Activated gamma-delta T cell treated with Interleukin-2 at 50 U/mL for 16 hours (primary cell): ENCODE measurements around the gene NTRK3.
"Not testable (repeated sequence)": the region's sequence is repeated elsewhere in the genome, so short reads cannot be mapped to it uniquely, and the experiment has no call there.

ENCODE experiments used
- DNase-seq: peaks from one replicate; pipeline ENCODE4 v3.0.0-alpha.2; 2020

The NTRK3 gene

GRCh38 chr15:88071141-88071540 lies 185.4 kb downstream of the NTRK3 start:
- no peak for DNase-seq

- no peak for DNase-seq
Measured at GRCh38 chr15:88069561-88069960, 187.0 kb downstream of the NTRK3 start.

GRCh38 chr15:88067331-88067685 lies 189.2 kb downstream of the NTRK3 start:
- no peak for DNase-seq

GRCh38 chr15:88066636-88067330 lies 189.8 kb downstream of the NTRK3 start:
- DNase-seq: no peak

GRCh38 chr15:88061452-88061851 lies 195.1 kb downstream of the NTRK3 start:
- DNase-seq: no peak

- no peak for DNase-seq
Measured at GRCh38 chr15:88060383-88060782, 196.2 kb downstream of the NTRK3 start.

GRCh38 chr15:88057836-88058235 lies 198.7 kb downstream of the NTRK3 start:
- DNase-seq: no peak

- DNase-seq: no peak
Measured at GRCh38 chr15:88049506-88049905, 207.0 kb downstream of the NTRK3 start.

- no peak for DNase-seq
Measured at GRCh38 chr15:88048755-88049154, 207.8 kb downstream of the NTRK3 start.

GRCh38 chr15:88048237-88048636 lies 208.3 kb downstream of the NTRK3 start:
- DNase-seq: no peak

GRCh38 chr15:88046576-88047129 lies 209.9 kb downstream of the NTRK3 start:
- no peak for DNase-seq

- DNase-seq: no peak
Measured at GRCh38 chr15:88043396-88043795, 213.1 kb downstream of the NTRK3 start.

- no peak for DNase-seq
Measured at GRCh38 chr15:88042047-88042446, 214.5 kb downstream of the NTRK3 start.

GRCh38 chr15:88040516-88040915 lies 216.0 kb downstream of the NTRK3 start:
- no peak for DNase-seq

- DNase-seq: no peak
Measured at GRCh38 chr15:88038261-88038660, 218.3 kb downstream of the NTRK3 start.

- no peak for DNase-seq
Measured at GRCh38 chr15:88036154-88036839, 220.2 kb downstream of the NTRK3 start.

- DNase-seq: no peak
Measured at GRCh38 chr15:88035381-88035780, 221.2 kb downstream of the NTRK3 start.

GRCh38 chr15:88033421-88033820 lies 223.1 kb downstream of the NTRK3 start:
- DNase-seq: not testable (repeated sequence)

- no peak for DNase-seq
Measured at GRCh38 chr15:88032787-88033186, 223.8 kb downstream of the NTRK3 start.

GRCh38 chr15:88031461-88031860 lies 225.1 kb downstream of the NTRK3 start:
- DNase-seq: no peak

- DNase-seq: no peak
Measured at GRCh38 chr15:88029696-88030095, 226.8 kb downstream of the NTRK3 start.

- no peak for DNase-seq
Measured at GRCh38 chr15:88028024-88028423, 228.5 kb downstream of the NTRK3 start.

GRCh38 chr15:88023914-88024313 lies 232.6 kb downstream of the NTRK3 start:
- no peak for DNase-seq

- DNase-seq: no peak
Measured at GRCh38 chr15:88022716-88023115, 233.8 kb downstream of the NTRK3 start.

GRCh38 chr15:88021601-88022000 lies 234.9 kb downstream of the NTRK3 start:
- no peak for DNase-seq
